OCI-LY3 (cell line): ENCODE results near the gene MS4A7.

Source experiments
- H2AFZ ChIP-seq: fragments of 200-600, 300-600 bp; shearing (Covaris generic); 2 replicates; pipeline ENCODE4 v1.6.0; 2014; ENCODE audit warnings: antibody characterized with exemption, low read depth, low read length
- H3K27ac ChIP-seq: fragments of 200-600, 300-600 bp; sonication (generic); 2 replicates; pipeline ENCODE4 v1.5.1; 2014; ENCODE audit warnings: mild to moderate bottlenecking, low read length, moderate library complexity, mixed read lengths
- H3K27me3 ChIP-seq: fragments of 200-600, 300-600 bp; sonication (generic); 2 replicates; pipeline ENCODE4 v1.6.1; 2014; ENCODE audit warnings: low read depth, low read length, mixed read lengths
- H3K36me3 ChIP-seq: fragments of 200-600, 300-600 bp; sonication (generic); replicated peaks from 2 replicates; pipeline ENCODE3; 2014; ENCODE audit warnings: low read depth, low read length, mixed read lengths
- H3K4me1 ChIP-seq: fragments of 300-600, 200-600 bp; sonication (generic); 2 replicates; pipeline ENCODE4 v1.6.1; 2014; ENCODE audit warnings: low read length, mixed read lengths
- H3K4me2 ChIP-seq: fragments of 200-600, 300-600 bp; sonication (generic); 2 replicates; pipeline ENCODE4 v1.6.1; 2014; ENCODE audit warnings: low read length, mixed read lengths
- H3K4me3 ChIP-seq: fragments of 300-600, 200-600 bp; sonication (generic); 2 replicates; pipeline ENCODE4 v1.5.1; 2014; ENCODE audit warnings: antibody characterized with exemption, mild to moderate bottlenecking, low read length, moderate library complexity
- H3K79me2 ChIP-seq: fragments of 300-600, 200-600 bp; shearing (Covaris generic); 2 replicates; pipeline ENCODE4 v1.6.1; 2014; ENCODE audit warnings: mild to moderate bottlenecking, low read length, mixed read lengths
- H3K9ac ChIP-seq: fragments of 300-600, 200-600 bp; shearing (Covaris generic); 2 replicates; pipeline ENCODE4 v1.6.0; 2014; ENCODE audit warnings: mild to moderate bottlenecking, low read length, moderate library complexity
- H3K9me3 ChIP-seq: fragments of 200-600, 300-600 bp; shearing (Covaris generic); 2 replicates; pipeline ENCODE4 v1.6.1; 2014; ENCODE audit warnings: low read length, mixed read lengths; ENCODE audit not compliant: insufficient read depth
- H4K20me1 ChIP-seq: fragments of 200-600, 300-600 bp; sonication (generic); 2 replicates; pipeline ENCODE4 v1.6.1; 2016; ENCODE audit warnings: low read length, mixed read lengths; ENCODE audit not compliant: insufficient read depth
- EZH2phosphoT487 ChIP-seq: fragments of 200-600 bp; shearing (Covaris generic); IDR thresholded peaks from 2 replicates; pipeline ENCODE4 v1.6.1; 2018; ENCODE audit warnings: antibody characterized with exemption, mixed run types, low read depth
- TF ChIP-seq, protein P1 (sequence below): fragments of 200-600, 300-600 bp; sonication (generic); IDR thresholded peaks from 2 replicates; pipeline ENCODE4 v1.5.1; 2014; ENCODE audit warnings: antibody characterized with exemption, low read length, low read depth

Gene MS4A7

GRCh38 chr11:60367009-60367408, 11.3 kb upstream of the MS4A7 start:
- Histone ChIP-seq H3K36me3 (peaks cover 55% of the 10 kb centered on the region), H3K4me2 (peak overlapping the region; percentile 49), H3K79me2 (no peaks in the 10 kb centered on the region), H3K27me3 (no peaks in the 10 kb centered on the region), H3K9ac (peak overlapping the region; percentile 46; the same call in 1 of the 2 replicates), H2AFZ (no peak overlapping the region), H3K27ac (peak overlapping the region; percentile 89), H3K4me3 (peak overlapping the region; percentile 5), H3K9me3 (peaks cover 52% of the 10 kb centered on the region; the same call in 1 of the 2 replicates), H3K4me1 (peaks cover 41% of the 10 kb centered on the region), H4K20me1 (no peaks in the 10 kb centered on the region)
- TF ChIP-seq EZH2phosphoT487 = no peak
- TF ChIP-seq, protein P1, sequence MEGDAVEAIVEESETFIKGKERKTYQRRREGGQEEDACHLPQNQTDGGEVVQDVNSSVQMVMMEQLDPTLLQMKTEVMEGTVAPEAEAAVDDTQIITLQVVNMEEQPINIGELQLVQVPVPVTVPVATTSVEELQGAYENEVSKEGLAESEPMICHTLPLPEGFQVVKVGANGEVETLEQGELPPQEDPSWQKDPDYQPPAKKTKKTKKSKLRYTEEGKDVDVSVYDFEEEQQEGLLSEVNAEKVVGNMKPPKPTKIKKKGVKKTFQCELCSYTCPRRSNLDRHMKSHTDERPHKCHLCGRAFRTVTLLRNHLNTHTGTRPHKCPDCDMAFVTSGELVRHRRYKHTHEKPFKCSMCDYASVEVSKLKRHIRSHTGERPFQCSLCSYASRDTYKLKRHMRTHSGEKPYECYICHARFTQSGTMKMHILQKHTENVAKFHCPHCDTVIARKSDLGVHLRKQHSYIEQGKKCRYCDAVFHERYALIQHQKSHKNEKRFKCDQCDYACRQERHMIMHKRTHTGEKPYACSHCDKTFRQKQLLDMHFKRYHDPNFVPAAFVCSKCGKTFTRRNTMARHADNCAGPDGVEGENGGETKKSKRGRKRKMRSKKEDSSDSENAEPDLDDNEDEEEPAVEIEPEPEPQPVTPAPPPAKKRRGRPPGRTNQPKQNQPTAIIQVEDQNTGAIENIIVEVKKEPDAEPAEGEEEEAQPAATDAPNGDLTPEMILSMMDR = no peak

DNA sequence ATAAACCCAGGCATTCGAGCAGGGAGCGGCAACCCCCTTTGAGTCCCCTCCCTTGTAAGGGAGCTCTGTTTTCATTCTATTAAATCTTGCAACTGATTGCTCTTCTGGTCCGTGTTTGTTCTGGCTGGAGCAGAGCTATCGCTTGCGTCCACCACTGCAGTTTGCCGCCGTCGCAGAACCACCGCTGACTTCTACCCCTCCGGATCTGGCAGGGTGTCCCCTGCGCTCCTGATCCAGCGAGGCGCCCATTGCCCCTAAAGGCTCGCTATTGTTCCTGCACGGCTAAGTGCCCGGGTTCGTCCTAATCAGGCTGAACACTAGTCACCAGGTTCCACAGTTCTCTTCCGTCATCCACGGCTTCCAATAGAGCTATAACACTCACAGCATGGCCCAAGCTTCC, 10.4 kb upstream of the MS4A7 start:
- no peaks in the 10 kb centered on the region for H3K79me2 ChIP-seq
- TF ChIP-seq, protein P1 = no peak
- no peak for TF ChIP-seq EZH2phosphoT487
- peaks cover 53% of the 10 kb centered on the region; the same call in 1 of the 2 replicates for H3K9me3 ChIP-seq
- H4K20me1 ChIP-seq = no peaks in the 10 kb centered on the region
- peaks cover 55% of the 10 kb centered on the region for H3K36me3 ChIP-seq
- H3K4me1 ChIP-seq = peaks cover 41% of the 10 kb centered on the region
- no peaks in the 10 kb centered on the region for H3K27me3 ChIP-seq
- peak overlapping the region; percentile 5 for H3K4me3 ChIP-seq
- H3K4me2 ChIP-seq = peak overlapping the region; percentile 49
- peak overlapping the region; percentile 89 for H3K27ac ChIP-seq
- 0 out of 2 replicates have a peak overlapping the region, but pooled peaks have one; percentile 1 for H2AFZ ChIP-seq
- H3K9ac ChIP-seq = peak overlapping the region; percentile 46; the same call in 1 of the 2 replicates

- H3K9me3 ChIP-seq = peaks cover 45% of the 10 kb centered on the region; the same call in 1 of the 2 replicates
- no peaks in the 10 kb centered on the region for H3K79me2 ChIP-seq
- no peaks in the 10 kb centered on the region for H3K27me3 ChIP-seq
- TF ChIP-seq, protein P1 = no peak
- TF ChIP-seq EZH2phosphoT487 = no peak
- no peak overlapping the region for H3K4me2 ChIP-seq
- no peak overlapping the region for H3K4me3 ChIP-seq
- H2AFZ ChIP-seq = no peak overlapping the region
- H3K36me3 ChIP-seq = peaks cover 49% of the 10 kb centered on the region
- H4K20me1 ChIP-seq = no peaks in the 10 kb centered on the region
- no peak overlapping the region for H3K9ac ChIP-seq
- peaks cover 20% of the 10 kb centered on the region for H3K4me1 ChIP-seq
- no peak overlapping the region for H3K27ac ChIP-seq
Measured at GRCh38 chr11:60370252-60370810, 8.0 kb upstream of the MS4A7 start.

DNA sequence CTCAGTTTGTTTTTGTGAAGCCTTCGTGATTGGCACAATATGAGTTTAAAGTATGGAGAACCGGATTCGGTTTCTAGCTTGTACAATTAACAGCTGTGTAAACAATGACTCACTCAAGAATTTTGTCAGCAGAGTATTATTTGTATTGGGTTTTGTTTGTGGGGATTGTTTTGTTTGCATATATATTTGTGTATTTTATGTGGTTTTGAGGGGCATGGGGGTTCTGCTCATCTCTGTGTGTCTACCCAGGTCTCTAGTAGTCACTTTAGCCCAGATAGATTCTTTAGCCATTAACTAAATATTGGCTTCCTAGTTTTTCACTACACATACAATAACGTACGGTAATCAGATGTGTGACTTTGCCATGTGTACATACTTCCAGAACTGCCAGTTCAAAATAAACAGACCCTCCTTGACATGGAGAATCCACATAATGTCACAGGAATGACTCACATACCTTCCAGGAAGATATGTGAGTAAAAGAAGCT, 7.5 kb upstream of the MS4A7 start:
- Histone ChIP-seq H3K27ac (no peak overlapping the region), H3K9me3 (peaks cover 42% of the 10 kb centered on the region; the same call in 1 of the 2 replicates), H3K79me2 (no peaks in the 10 kb centered on the region), H4K20me1 (no peaks in the 10 kb centered on the region), H3K4me3 (no peak overlapping the region), H2AFZ (no peak overlapping the region), H3K4me1 (peaks cover 19% of the 10 kb centered on the region), H3K27me3 (no peaks in the 10 kb centered on the region), H3K36me3 (peaks cover 46% of the 10 kb centered on the region), H3K4me2 (no peak overlapping the region), H3K9ac (no peak overlapping the region)
- TF ChIP-seq, protein P1 = no peak
- TF ChIP-seq EZH2phosphoT487 = no peak
